ENCODE data around the gene SPRN.
"Not testable (repeated sequence)": the region's sequence is repeated elsewhere in the genome, so short reads cannot be mapped to it uniquely, and the experiment has no call there.

SPRN gene

GRCh38 chr10:133386951-133387350 is 37.5 kb downstream of the SPRN start:
- DNase-seq (ENCODE audit: low spot score) = not testable (repeated sequence)

- DNase-seq (ENCODE audit: low spot score) = no peak
Observed at GRCh38 chr10:133385214-133385613, 39.2 kb downstream of the SPRN start.

- DNase-seq (ENCODE audit: low spot score) = no peak
Observed at GRCh38 chr10:133384071-133384470, 40.4 kb downstream of the SPRN start.

- no peak for DNase-seq (ENCODE audit: low spot score)
Observed at GRCh38 chr10:133383551-133383950, 40.9 kb downstream of the SPRN start.

GRCh38 chr10:133381036-133381435 is 43.4 kb downstream of the SPRN start:
- DNase-seq (ENCODE audit: low spot score) = no peak

GRCh38 chr10:133379801-133380666 is 44.4 kb downstream of the SPRN start:
- no peak for DNase-seq (ENCODE audit: low spot score)

- DNase-seq (ENCODE audit: low spot score) = peak; percentile 64
Observed at GRCh38 chr10:133379152-133379800, 45.1 kb downstream of the SPRN start, which contains the start of gene PAOX. Gene PAOX, plus strand, starts transcription at chr10:133379262. Its CDS starts 55 bp downstream, at chr10:133379317.

GRCh38 chr10:133378251-133379096 is 46.0 kb downstream of the SPRN start:
- peak; percentile 56 for DNase-seq (ENCODE audit: low spot score)

GRCh38 chr10:133377818-133378250 is 46.6 kb downstream of the SPRN start:
- no peak for DNase-seq (ENCODE audit: low spot score)

GRCh38 chr10:133377025-133377817 is 47.2 kb downstream of the SPRN start:
- no peak for DNase-seq (ENCODE audit: low spot score)

- not testable (repeated sequence) for DNase-seq (ENCODE audit: low spot score)
Observed at GRCh38 chr10:133376183-133376582, 48.2 kb downstream of the SPRN start.

- no peak for DNase-seq (ENCODE audit: low spot score)
Observed at GRCh38 chr10:133375357-133376115, 48.9 kb downstream of the SPRN start.

- peak; percentile 93 for DNase-seq (ENCODE audit: low spot score)
Observed at GRCh38 chr10:133373174-133374090, 51.0 kb downstream of the SPRN start, which contains the start of gene ECHS1. Gene ECHS1, minus strand, starts transcription at chr10:133373354. Its CDS starts 21 bp downstream, at chr10:133373333.

GRCh38 chr10:133372507-133372906 is 51.9 kb downstream of the SPRN start:
- no peak for DNase-seq (ENCODE audit: low spot score)
